Spleen (tissue), 11 donors: ENCODE data around the gene PLCB2. TPM values are rescaled to one million over a fixed set of nuclear protein-coding genes. Genes with fewer than 3 reads are reported as not detected.

Experiments used
- DNase-seq: peaks from one replicate; pipeline ENCODE4 v3.0.0-alpha.2; 2020
- H3K27ac ChIP-seq, 8 donors: fragments of 200-600 bp; sonication (generic) in 7 of 8; 1 replicate in 4 of 8; 2 replicates in 4 of 8; pipeline versions ENCODE4 v1.5.0 to v1.8.0; 2016 to 2021; ENCODE audit warnings: inconsistent platforms in 4 of 8, mild to moderate bottlenecking in 4 of 8, moderate library complexity in 1 of 8
- H3K27me3 ChIP-seq, 7 donors: fragments of 200-600 bp; sonication (generic) in 6 of 7; replicated peaks in 1 of 7; 1 replicate in 4 of 7; 2 replicates in 3 of 7; pipeline versions ENCODE4 v1.5.0 to v1.8.0; 2016 to 2021; ENCODE audit warnings: inconsistent platforms in 3 of 7, mild to moderate bottlenecking in 1 of 7
- H3K36me3 ChIP-seq, 6 donors: fragments of 200-600 bp; sonication (generic) in 5 of 6; 1 replicate in 4 of 6; 2 replicates in 2 of 6; pipeline versions ENCODE4 v1.5.0 to v1.8.0; 2016 to 2021; ENCODE audit warnings: inconsistent platforms in 2 of 6
- H3K4me1 ChIP-seq, 6 donors: fragments of 200-600 bp; sonication (generic) in 5 of 6; 1 replicate in 3 of 6; 2 replicates in 3 of 6; pipeline versions ENCODE4 v1.5.0 to v1.8.0; 2016 to 2021; ENCODE audit warnings: inconsistent platforms in 3 of 6
- H3K4me3 ChIP-seq, 8 donors: fragments of 200-600 bp; sonication (generic) in 7 of 8; 1 replicate in 4 of 8; 2 replicates in 4 of 8; pipeline versions ENCODE4 v1.5.0 to v1.8.0; 2016 to 2021; ENCODE audit warnings: inconsistent platforms in 4 of 8, mild to moderate bottlenecking in 4 of 8, moderate library complexity in 2 of 8
- H3K9me3 ChIP-seq, 8 donors: fragments of 200-600 bp; sonication (generic) in 7 of 8; 1 replicate in 4 of 8; 2 replicates in 4 of 8; pipeline versions ENCODE4 v1.5.0 to v1.8.0; 2016 to 2021; ENCODE audit warnings: inconsistent platforms in 4 of 8
- CTCF ChIP-seq, 11 experiments: fragments of 200-600 bp in 7 of 11; fragments of 450-650 bp in 4 of 11; sonication (generic) in 4 of 11; IDR thresholded peaks in 8 of 11; conservative IDR thresholded peaks in 3 of 11; 1 replicate in 7 of 11; 2 replicates in 4 of 11; pipeline versions ENCODE4 v1.4.0 to v1.8.0; 2016 to 2021; ENCODE audit warnings: antibody characterized with exemption in 11 of 11, inconsistent platforms in 4 of 11, mild to moderate bottlenecking in 1 of 11
- POLR2A ChIP-seq, 3 donors: fragments of 450-650 bp; IDR thresholded peaks; one replicate each; pipeline ENCODE4 v1.5.1; 2017; ENCODE audit warnings: antibody characterized with exemption in 3 of 3, mild to moderate bottlenecking in 1 of 3
- POLR2AphosphoS5 ChIP-seq, 3 donors: sonication (generic); formaldehyde crosslinking; IDR thresholded peaks; one replicate each; pipeline ENCODE4 v1.5.1; 2017; ENCODE audit warnings: antibody characterized with exemption in 3 of 3
- WGBS, 5 donors: extraction: QIAGEN DNeasy Blood & Tissue Kit in 3 of 5; methylation state at CpG; one replicate each; pipeline versions ENCODE4 v1.1.5 to v1.1.7; 2013 to 2018; 5-methylcytosine and 5-hydroxymethylcytosine counted together
- intact Hi-C: fragments of 100-400 bp; cut with DNase I; formaldehyde crosslinking; loops from one replicate; pipeline ENCODE4 v1.15.0; 2023; ENCODE audit warnings: low total_unique reads
- polyA plus RNA-seq, 3 donors: library from polyadenylated mRNA; stranded (reverse); fragments of 200-250 nt; gene quantifications; one replicate each; pipeline ENCODE4 v1.2.1, GENCODE V29; 2013
- total RNA-seq, 7 donors: library from RNA; depleted of rRNA in 3 of 7; stranded (reverse); fragments of >200 nt in 3 of 7; fragmentation: NEBNext Ultra II Directional in 4 of 7; extraction: Animal tissue kit (Norgen Biotek cat#: 25700) in 4 of 7; gene quantifications; one replicate each; pipeline versions ENCODE4 v1.1.0 to v1.2.1, GENCODE V29; 2016 to 2021
- donor health status: healthy with polysubstance abuse.
- donor health status: DM: no; HTN: no; CAD: no; lungs with moderate emphysema.
- donor health status: DM: no; HTN: no; CAD: no.
- donor health status: Bipolar disorder and iron deficiency.
- donor health status: healthy.
- donor health status: DM: no; HTN: no; CAD: no.
- donor health status: DM: yes; HTN: yes; CAD: no.

Gene PLCB2
- total and polyA plus RNA-seq, 10 donors = 63.8 to 247 (median 187) TPM

GRCh38 chr15:40238532-40239403, 69.0 kb downstream of the PLCB2 start, which contains the start of gene PAK6:
Gene PAK6 (plus strand): TSS chr15:40239063. CDS start chr15:40264786, 25,723 bp downstream.
- H3K4me3 ChIP-seq = peak within 1 kb of the TSS in 6 of 8 donors; percentile 16 to 59 (median 17)

More at GRCh38 chr15:40238532-40239403, 69.0 kb downstream of the PLCB2 start, which contains the start of gene PAK6:
- 7 to 18% (median 8%) methylated on average over 23 to 39 of the region's 39 CpGs for WGBS, 5 donors
- H3K4me1 ChIP-seq = peaks cover 3 to 37% (median 25%) of the 10 kb centered on the region in 6 donors
- H3K27me3 ChIP-seq = peaks cover 0 to 33% (median 11%) of the 10 kb centered on the region in 7 donors
- no peak within 1 kb of the TSS for H3K27ac ChIP-seq
- H3K36me3 ChIP-seq = no peaks in the 10 kb centered on the region
- intact Hi-C loops = no loop called here
- no peaks in the 10 kb centered on the region for H3K9me3 ChIP-seq
- no peak for DNase-seq
- TF ChIP-seq POLR2AphosphoS5 (IDR thresholded peaks at IDR 0.05) = no peak
- TF ChIP-seq POLR2A (IDR thresholded peaks at IDR 0.05) = no peak
- TF ChIP-seq CTCF (IDR thresholded peaks at IDR 0.05 in 8 of 11, conservative IDR thresholded peaks at IDR 0.05 in 3 of 11) = no peak

Other genes with a start within 250 kb of the PLCB2 start
- 10 to 100 TPM; 16.9 to 77.9 (median 36.1) TPM for gene BMF, start 199.1 kb downstream of the PLCB2 start, total RNA-seq
- 10 to 100 TPM; 25.5 to 33.1 (median 27.7) TPM for gene BMF, start 199.1 kb downstream of the PLCB2 start, polyA plus RNA-seq
- gene BUB1B, start 146.9 kb downstream of the PLCB2 start, total RNA-seq = 10 to 100 TPM in 3 of 7 donors, 1 to 10 TPM in 4; 3.0 to 11.8 (median 8.5) TPM
- 1 to 10 TPM; 1.2 to 4.7 (median 2.3) TPM for gene BUB1B, start 146.9 kb downstream of the PLCB2 start, polyA plus RNA-seq
- gene PAK6, start 68.9 kb downstream of the PLCB2 start, total RNA-seq = 1 to 10 TPM; 1.5 to 5.4 (median 2.0) TPM
- gene PAK6, start 68.9 kb downstream of the PLCB2 start, polyA plus RNA-seq = under 1 TPM; 0.24 to 0.46 (median 0.38) TPM
- not detected for gene ANKRD63, start 24.9 kb downstream of the PLCB2 start, total RNA-seq
- gene ANKRD63, start 24.9 kb downstream of the PLCB2 start, polyA plus RNA-seq = not detected
- gene INAFM2, start 15.8 kb upstream of the PLCB2 start, total RNA-seq = 10 to 100 TPM; 16.8 to 29.6 (median 22.9) TPM
- gene INAFM2, start 15.8 kb upstream of the PLCB2 start, polyA plus RNA-seq = 10 to 100 TPM in 1 of 3 donors, 1 to 10 TPM in 2; 7.4 to 10.9 (median 9.8) TPM
- gene CCDC9B, start 33.0 kb upstream of the PLCB2 start, total RNA-seq = 10 to 100 TPM in 3 of 7 donors, 1 to 10 TPM in 4; 3.5 to 19.4 (median 9.4) TPM
- 1 to 10 TPM; 2.2 to 8.0 (median 3.1) TPM for gene CCDC9B, start 33.0 kb upstream of the PLCB2 start, polyA plus RNA-seq
- gene PHGR1, start 43.1 kb upstream of the PLCB2 start, total RNA-seq = not detected
- gene PHGR1, start 43.1 kb upstream of the PLCB2 start, polyA plus RNA-seq = 1 to 10 TPM in 1 of 3 donors, under 1 TPM in 1, not detected in 1; 0.67 to 4.9 TPM
- 1 to 10 TPM in 2 of 7 donors, under 1 TPM in 4, not detected in 1; 0.05 to 3.0 (median 0.45) TPM for gene DISP2, start 50.3 kb upstream of the PLCB2 start, total RNA-seq
- under 1 TPM; 0.47 to 0.63 (median 0.54) TPM for gene DISP2, start 50.3 kb upstream of the PLCB2 start, polyA plus RNA-seq
- 10 to 100 TPM in 4 of 7 donors, 1 to 10 TPM in 3; 8.3 to 16.8 (median 11.5) TPM for gene KNSTRN, start 74.8 kb upstream of the PLCB2 start, total RNA-seq
- 10 to 100 TPM in 1 of 3 donors, 1 to 10 TPM in 2; 6.0 to 10.3 (median 9.0) TPM for gene KNSTRN, start 74.8 kb upstream of the PLCB2 start, polyA plus RNA-seq
- gene IVD, start 97.9 kb upstream of the PLCB2 start, total RNA-seq = 10 to 100 TPM; 39.6 to 93.9 (median 61.6) TPM
- gene IVD, start 97.9 kb upstream of the PLCB2 start, polyA plus RNA-seq = 10 to 100 TPM; 25.1 to 44.4 (median 35.1) TPM
- gene BAHD1, start 133.0 kb upstream of the PLCB2 start, total RNA-seq = 10 to 100 TPM; 13.5 to 27.0 (median 22.2) TPM
- 10 to 100 TPM in 1 of 3 donors, 1 to 10 TPM in 2; 7.4 to 14.2 (median 8.7) TPM for gene BAHD1, start 133.0 kb upstream of the PLCB2 start, polyA plus RNA-seq
- 10 to 100 TPM; 12.0 to 18.5 (median 15.3) TPM for gene CHST14, start 163.0 kb upstream of the PLCB2 start, total RNA-seq
- 10 to 100 TPM in 1 of 3 donors, 1 to 10 TPM in 2; 7.1 to 10.6 (median 9.0) TPM for gene CHST14, start 163.0 kb upstream of the PLCB2 start, polyA plus RNA-seq